GM23338 (cell line): Measurements from ENCODE around the gene PCDHGB3.

Experiments used
- CTCF ChIP-seq, 2 experiments: fragments of 200-600 bp in 1 of 2; sonication (generic) in 1 of 2; conservative IDR thresholded peaks; 2 replicates each; pipeline versions ENCODE4 v1.5.1 to v1.6.1; 2016 to 2017; ENCODE audit warnings: antibody characterized with exemption in 2 of 2, low read depth in 2 of 2, mild to moderate bottlenecking in 2 of 2, moderate library complexity in 1 of 2
- EZH2phosphoT487 ChIP-seq: fragments of 200-600 bp; sonication (generic); IDR thresholded peaks from one replicate; pipeline ENCODE4 v1.8.1; 2018; ENCODE audit warnings: antibody characterized with exemption; ENCODE audit not compliant: unreplicated experiment

- TF ChIP-seq EZH2phosphoT487 (no peak), CTCF (conservative IDR thresholded peaks at IDR 0.05; ENCODE audit: low read depth in 2 of 2) (no peak)
Observed at GRCh38 chr5:141384471-141385267, 14.6 kb downstream of the PCDHGB3 start.
